Right atrium auricular region (tissue), 2 donors: Measurements from ENCODE around the gene CYGB. TPM values are rescaled to one million over a fixed set of nuclear protein-coding genes. Genes with fewer than 3 reads are reported as not detected.
A peak's percentile ranks its signal among the peaks of the same experiment; 100 is the strongest.
"Not testable (repeated sequence)": the region's sequence is repeated elsewhere in the genome, so short reads cannot be mapped to it uniquely, and the experiment has no call there.

ENCODE experiments used
- DNase-seq: peaks from one replicate; pipeline ENCODE4 v3.0.0-alpha.2; 2019; ENCODE audit warnings: low spot score
- H3K27ac ChIP-seq, 2 donors: fragments of 200-600 bp; sonication (generic); 1 replicate in 1 of 2; 2 replicates in 1 of 2; pipeline ENCODE4 v1.5.1; 2016 to 2019
- H3K27me3 ChIP-seq, 2 donors: fragments of 200-600 bp; sonication (generic); one replicate each; pipeline versions ENCODE4 v1.5.1 to v1.6.0; 2017 to 2019
- H3K36me3 ChIP-seq: fragments of 200-600 bp; sonication (generic); one replicate; pipeline ENCODE4 v1.5.1; 2016
- H3K4me1 ChIP-seq, 2 donors: fragments of 200-600 bp; sonication (generic); one replicate each; pipeline versions ENCODE4 v1.5.1 to v1.6.0; 2017 to 2019
- H3K4me3 ChIP-seq, 2 donors: fragments of 200-600 bp; sonication (generic); 1 replicate in 1 of 2; 2 replicates in 1 of 2; pipeline ENCODE4 v1.5.1; 2017 to 2019; ENCODE audit warnings: mild to moderate bottlenecking in 1 of 2, moderate library complexity in 1 of 2
- H3K9me3 ChIP-seq, 2 donors: fragments of 200-600 bp; sonication (generic); one replicate each; pipeline ENCODE4 v1.5.1; 2019
- total RNA-seq, 2 donors: library from RNA; depleted of rRNA; stranded (reverse); fragments of >200 nt; gene quantifications; one replicate each; pipeline ENCODE4 v1.1.0, GENCODE V29; 2016
- TF ChIP-seq, protein P1 (sequence below), 2 donors: fragments of 200-600 bp; sonication (generic); IDR thresholded peaks; one replicate each; pipeline ENCODE4 v1.5.1; 2019; ENCODE audit warnings: antibody characterized with exemption in 2 of 2

The CYGB gene
- total RNA-seq, 2 donors from 2014 or later, result 23.0 to 48.7 TPM

DNA sequence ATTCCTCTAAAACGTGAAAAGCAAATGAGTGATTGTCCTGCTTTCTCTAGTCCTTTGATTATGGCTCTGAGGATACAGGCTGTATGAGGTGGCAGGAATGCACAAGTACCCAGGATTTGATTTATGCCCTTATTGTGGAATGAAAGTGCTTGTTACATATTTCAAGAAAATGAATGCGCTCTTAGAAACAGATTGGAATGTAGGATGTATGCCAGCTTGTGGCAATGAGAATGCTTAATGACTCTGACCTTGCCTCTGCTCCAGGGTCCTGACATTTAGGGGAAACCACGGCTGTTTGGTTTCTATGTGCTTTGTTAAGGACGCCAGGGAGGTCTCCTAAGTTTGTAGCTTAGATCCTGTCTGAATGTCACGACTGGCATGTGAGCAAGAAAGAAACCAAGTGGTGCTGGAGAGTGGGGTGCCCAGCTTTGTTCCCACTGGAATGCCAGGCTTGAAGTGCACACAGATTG, 24.3 kb upstream of the CYGB start:
- no peak for DNase-seq
- no peaks in the 10 kb centered on the region for H3K9me3 ChIP-seq
- peaks cover 0 to 60% of the 10 kb centered on the region in 2 donors for H3K4me1 ChIP-seq
- H3K4me3 ChIP-seq, result no peak overlapping the region
- peak overlapping the region; percentile 65 to 88 for H3K27ac ChIP-seq
- H3K27me3 ChIP-seq, result no peaks in the 10 kb centered on the region
- TF ChIP-seq, protein P1, sequence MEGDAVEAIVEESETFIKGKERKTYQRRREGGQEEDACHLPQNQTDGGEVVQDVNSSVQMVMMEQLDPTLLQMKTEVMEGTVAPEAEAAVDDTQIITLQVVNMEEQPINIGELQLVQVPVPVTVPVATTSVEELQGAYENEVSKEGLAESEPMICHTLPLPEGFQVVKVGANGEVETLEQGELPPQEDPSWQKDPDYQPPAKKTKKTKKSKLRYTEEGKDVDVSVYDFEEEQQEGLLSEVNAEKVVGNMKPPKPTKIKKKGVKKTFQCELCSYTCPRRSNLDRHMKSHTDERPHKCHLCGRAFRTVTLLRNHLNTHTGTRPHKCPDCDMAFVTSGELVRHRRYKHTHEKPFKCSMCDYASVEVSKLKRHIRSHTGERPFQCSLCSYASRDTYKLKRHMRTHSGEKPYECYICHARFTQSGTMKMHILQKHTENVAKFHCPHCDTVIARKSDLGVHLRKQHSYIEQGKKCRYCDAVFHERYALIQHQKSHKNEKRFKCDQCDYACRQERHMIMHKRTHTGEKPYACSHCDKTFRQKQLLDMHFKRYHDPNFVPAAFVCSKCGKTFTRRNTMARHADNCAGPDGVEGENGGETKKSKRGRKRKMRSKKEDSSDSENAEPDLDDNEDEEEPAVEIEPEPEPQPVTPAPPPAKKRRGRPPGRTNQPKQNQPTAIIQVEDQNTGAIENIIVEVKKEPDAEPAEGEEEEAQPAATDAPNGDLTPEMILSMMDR (IDR thresholded peaks at IDR 0.05), result no peak
- peaks cover 41% of the 10 kb centered on the region for H3K36me3 ChIP-seq

DNA sequence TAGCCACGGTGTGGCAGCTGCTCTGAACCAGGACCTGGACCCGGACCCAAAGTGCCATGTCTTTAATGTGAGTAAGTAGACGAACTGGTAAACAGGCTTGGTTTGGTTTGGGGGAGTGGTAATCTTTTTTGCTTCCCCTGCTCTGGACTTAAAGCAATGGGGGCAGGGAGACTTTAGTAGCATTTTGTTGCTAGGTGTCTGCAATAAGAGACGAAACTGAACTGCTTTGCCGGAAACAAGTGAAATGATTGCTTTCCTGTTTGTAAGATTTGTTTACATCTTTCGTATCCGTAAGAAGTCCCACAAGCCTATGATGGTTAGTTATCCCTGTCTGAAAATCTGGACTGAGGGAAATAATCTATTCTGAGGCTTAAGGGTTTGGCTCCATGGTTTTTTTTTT, 23.8 kb upstream of the CYGB start:
- TF ChIP-seq, protein P1 (IDR thresholded peaks at IDR 0.05), result no peak
- peak overlapping the region; percentile 65 to 88 for H3K27ac ChIP-seq
- no peak overlapping the region for H3K4me3 ChIP-seq

DNA sequence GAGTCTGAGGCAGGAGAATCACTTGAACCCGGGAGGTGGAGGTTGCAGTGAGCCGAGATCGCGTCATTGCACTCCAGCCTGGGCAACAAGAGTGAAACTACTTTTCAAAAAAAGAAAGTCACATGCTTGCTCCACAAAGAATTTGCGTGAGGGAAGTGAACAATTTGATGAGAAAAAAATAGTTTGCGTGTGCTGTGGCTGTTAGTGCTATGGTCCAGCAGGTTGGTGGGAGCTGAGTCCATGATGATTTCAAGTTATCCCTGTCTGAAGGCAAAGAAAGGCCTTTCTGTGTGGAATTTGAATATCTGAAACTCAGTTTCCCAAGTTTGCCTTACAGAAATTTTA, 23.3 kb upstream of the CYGB start:
- peaks cover 35% of the 10 kb centered on the region for H3K36me3 ChIP-seq
- H3K27me3 ChIP-seq, result no peaks in the 10 kb centered on the region
- H3K4me3 ChIP-seq, result no peak overlapping the region
- DNase-seq, result no peak
- peaks cover 0 to 59% of the 10 kb centered on the region in 2 donors for H3K4me1 ChIP-seq
- TF ChIP-seq, protein P1 (IDR thresholded peaks at IDR 0.05), result no peak
- H3K27ac ChIP-seq, result peak overlapping the region; percentile 88 to 92
- no peaks in the 10 kb centered on the region for H3K9me3 ChIP-seq

More for the DNA sequence above, 23.8 kb upstream of the CYGB start:
- Histone ChIP-seq H3K9me3 (no peaks in the 10 kb centered on the region), H3K4me1 (peaks cover 0 to 62% of the 10 kb centered on the region in 2 donors), H3K27me3 (no peaks in the 10 kb centered on the region), H3K36me3 (peaks cover 40% of the 10 kb centered on the region)
- DNase-seq, result no peak

DNA sequence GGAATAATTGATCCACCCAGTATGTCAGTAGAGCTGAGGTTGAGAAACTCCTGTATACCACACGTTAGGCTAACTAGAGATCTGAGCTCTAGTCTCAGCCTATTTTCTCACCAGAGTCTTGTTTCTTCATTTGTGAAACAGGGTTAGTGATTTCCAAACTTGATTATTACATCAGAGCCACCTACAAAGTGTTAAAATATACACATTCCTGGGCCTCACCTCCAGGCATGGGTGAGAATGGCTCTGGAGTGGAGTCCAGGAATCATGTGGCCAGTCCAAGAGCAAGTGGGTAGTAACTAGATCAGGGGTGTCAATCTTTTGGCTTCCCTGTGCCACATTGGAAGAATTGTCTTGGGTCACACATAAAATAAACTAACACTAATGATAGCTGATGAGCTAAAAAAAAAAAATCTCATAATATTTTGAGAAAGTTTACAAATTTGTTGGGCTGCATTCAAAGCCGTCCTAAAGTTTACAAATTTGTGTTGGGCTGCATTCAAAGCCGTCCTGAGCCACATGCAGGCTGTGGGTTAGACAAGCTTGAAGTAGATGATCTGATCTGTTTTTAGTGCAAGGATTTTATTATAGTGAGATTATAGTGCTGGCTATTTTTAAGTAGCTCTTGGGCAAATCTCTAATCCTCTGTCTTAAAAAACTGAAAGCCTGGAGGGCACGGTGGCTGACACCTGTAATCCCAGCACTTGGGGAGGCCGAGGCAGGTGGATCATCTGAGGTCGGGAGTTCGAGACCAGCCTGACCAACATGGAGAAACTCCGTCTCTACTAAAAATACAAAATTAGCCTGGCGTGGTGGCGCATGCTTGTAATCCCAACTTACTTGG, 22.7 kb upstream of the CYGB start:
- peak overlapping the region; percentile 88 to 92 for H3K27ac ChIP-seq
- peaks cover 29% of the 10 kb centered on the region for H3K36me3 ChIP-seq
- H3K4me1 ChIP-seq, result peaks cover 0 to 59% of the 10 kb centered on the region in 2 donors

DNA sequence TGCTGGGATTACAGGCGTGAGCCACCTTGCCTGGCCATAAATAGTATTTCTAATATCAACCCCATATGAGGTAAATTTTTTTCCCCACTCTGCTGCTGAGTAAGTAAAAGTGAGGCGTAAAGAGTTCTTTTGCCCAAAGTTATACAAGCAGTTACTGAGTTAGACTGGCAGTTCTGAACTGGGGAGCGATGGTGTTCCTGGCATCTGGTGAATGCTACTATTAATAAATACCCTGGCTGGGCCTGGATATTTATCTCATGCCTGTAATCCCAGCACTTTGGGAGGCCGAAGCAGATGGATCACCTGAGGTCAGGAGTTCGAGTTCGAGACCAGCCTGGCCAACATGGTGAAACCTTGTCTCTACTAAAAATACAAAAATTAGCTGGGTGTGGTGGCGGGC, 22.0 kb upstream of the CYGB start:
- peak overlapping the region; percentile 88 to 92 for H3K27ac ChIP-seq
- H3K4me1 ChIP-seq, result peaks cover 0 to 63% of the 10 kb centered on the region in 2 donors
- H3K4me3 ChIP-seq, result not testable (repeated sequence)

More for the DNA sequence above, 22.7 kb upstream of the CYGB start:
- Histone ChIP-seq H3K27me3 (no peaks in the 10 kb centered on the region), H3K4me3 (no peak overlapping the region), H3K9me3 (no peaks in the 10 kb centered on the region)
- TF ChIP-seq, protein P1 (IDR thresholded peaks at IDR 0.05), result no peak
- DNase-seq, result no peak

DNA sequence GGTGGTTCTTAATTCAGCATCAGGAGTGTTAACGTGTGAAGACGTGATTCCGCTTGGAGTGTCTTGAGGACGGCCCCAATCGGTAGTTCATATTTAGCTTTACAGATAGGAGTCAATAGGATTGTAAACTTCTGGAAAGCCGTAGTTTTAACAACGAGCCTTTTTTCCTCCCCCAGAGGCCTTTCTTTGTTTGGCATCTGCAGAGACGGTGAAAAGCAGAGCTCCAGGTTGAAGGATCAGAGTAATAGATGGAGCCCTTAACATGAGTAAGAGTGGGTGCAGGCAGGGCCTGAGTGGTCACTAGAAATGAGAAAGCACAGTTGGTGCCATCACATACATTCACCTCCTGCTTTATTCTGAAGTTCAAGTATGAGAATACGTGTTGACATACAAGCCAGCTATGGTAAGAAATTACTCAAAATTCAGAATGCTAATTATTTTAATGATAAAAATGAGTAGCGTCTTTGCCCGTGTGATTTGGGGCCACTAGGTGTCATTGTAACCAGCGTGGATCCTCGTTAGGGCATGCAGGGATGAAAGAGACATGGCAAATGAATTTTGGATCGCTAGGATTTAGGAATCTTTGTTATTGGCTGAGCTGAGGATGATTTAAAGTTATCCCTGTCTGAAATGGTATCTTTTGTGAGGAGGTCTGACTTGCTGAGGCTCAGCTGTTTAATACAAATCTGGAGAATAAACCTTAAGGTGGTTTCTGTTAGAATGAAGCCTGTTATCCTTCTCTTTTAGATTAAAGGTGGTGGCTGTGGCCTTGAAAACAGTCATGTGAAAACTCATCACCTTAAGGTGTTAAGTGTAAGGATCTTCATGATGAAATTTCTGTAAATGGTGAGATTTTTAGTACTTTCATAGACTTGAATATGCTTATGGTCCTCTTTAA, 20.9 kb upstream of the CYGB start:
- H3K4me3 ChIP-seq, result peak overlapping the region; percentile 69 to 75
- no peaks in the 10 kb centered on the region for H3K27me3 ChIP-seq
- H3K4me1 ChIP-seq, result peaks cover 0 to 72% of the 10 kb centered on the region in 2 donors
- TF ChIP-seq, protein P1 (IDR thresholded peaks at IDR 0.05), result peak; percentile 24 to 72
- H3K9me3 ChIP-seq, result no peaks in the 10 kb centered on the region
- H3K27ac ChIP-seq, result peak overlapping the region; percentile 88 to 92
- DNase-seq, result no peak
- H3K36me3 ChIP-seq, result peaks cover 15% of the 10 kb centered on the region

More for the DNA sequence above, 22.0 kb upstream of the CYGB start:
- H3K9me3 ChIP-seq, DNase-seq, H3K27me3 ChIP-seq: not testable (repeated sequence)
- peaks cover 22% of the 10 kb centered on the region for H3K36me3 ChIP-seq
